Testis (tissue), 2 donors: ENCODE data around the gene PER2.
"Not testable (repeated sequence)": the region's sequence is repeated elsewhere in the genome, so short reads cannot be mapped to it uniquely, and the experiment has no call there.

Experiments used
- CTCF ChIP-seq, 3 experiments: fragments of 450-650 bp in 2 of 3; fragments of 200-600 bp in 1 of 3; sonication (generic) in 1 of 3; IDR thresholded peaks; one replicate each; pipeline ENCODE4 v1.5.1; 2016 to 2019; ENCODE audit warnings: antibody characterized with exemption in 3 of 3, mild to moderate bottlenecking in 2 of 3, moderate library complexity in 1 of 3
- POLR2A ChIP-seq: fragments of 450-650 bp; IDR thresholded peaks from one replicate; pipeline ENCODE4 v1.6.1; 2017; ENCODE audit warnings: antibody characterized with exemption, mild to moderate bottlenecking, moderate library complexity

GRCh38 chr2:238310721-238311120, 22.3 kb upstream of the PER2 start:
- TF ChIP-seq POLR2A; CTCF (IDR thresholded peaks at IDR 0.05): not testable (repeated sequence)
